ENCODE data around the gene CDK9. TPM values are rescaled to one million over a fixed set of nuclear protein-coding genes. Genes with fewer than 3 reads are reported as not detected.

The CDK9 gene
- 10 to 100 TPM; 26.5 to 46.1 (median 42.9) TPM for total RNA-seq
- polyA plus RNA-seq, result 10 to 100 TPM; 29.7 to 39.3 (median 31.5) TPM
- long read RNA-seq, donor 1, transcript CDK9-201 (7 exons, 2,463 nt), result major isoform, 34 of 39 reads
- long read RNA-seq, donor 1, partial matches to known transcripts, result 0 of 39 reads
- long read RNA-seq, donor 1, other reads (novel, unspliced or antisense), result 5 of 39 reads
- long read RNA-seq, donor 2, transcript CDK9-201 (7 exons, 2,463 nt), result major isoform, 44 of 60 reads
- long read RNA-seq, donor 2, partial matches to known transcripts, result 0 of 60 reads
- long read RNA-seq, donor 2, other reads (novel, unspliced or antisense), result 14 of 60 reads

GRCh38 chr9:127785933-127786772 is at the start of gene CDK9:
Gene CDK9 (plus strand): TSS chr9:127786034. CDS start chr9:127786149, 115 bp downstream.
- Histone ChIP-seq H3K4me1 (peaks cover 22% of the 10 kb centered on the region), H3K27me3 (ENCODE audit: insufficient read depth in 3 of 3, low read length in 2 of 3) (no peaks in the 10 kb centered on the region), H3K27ac (peak within 1 kb of the TSS; percentile 93), H3K4me3 (peak within 1 kb of the TSS; percentile 96), H3K9me3 (no peaks in the 10 kb centered on the region), H3K36me3 (ENCODE audit: insufficient read depth in 1 of 2, low read depth in 1 of 2) (peaks cover 7 to 47% of the 10 kb centered on the region in 2 donors)
- 0 to 1% (median 0%) methylated on average over 54 to 75 of the region's 75 CpGs for WGBS, 3 donors
- intact Hi-C loops (cut with DNase I), result loop anchor here (2.0 to 10.0 kb wide), 8 partner anchors 15 to 195 kb away; partner anchors contain the start of genes AK1 (in 1 of the 2), ST6GALNAC4 (in 1 of the 2) and TOR2A (in 1 of the 2)
- ATAC-seq (peak; percentile 83 to 86 (median 84)), DNase-seq (peak; percentile 91 to 96)
- TF ChIP-seq, protein P1, sequence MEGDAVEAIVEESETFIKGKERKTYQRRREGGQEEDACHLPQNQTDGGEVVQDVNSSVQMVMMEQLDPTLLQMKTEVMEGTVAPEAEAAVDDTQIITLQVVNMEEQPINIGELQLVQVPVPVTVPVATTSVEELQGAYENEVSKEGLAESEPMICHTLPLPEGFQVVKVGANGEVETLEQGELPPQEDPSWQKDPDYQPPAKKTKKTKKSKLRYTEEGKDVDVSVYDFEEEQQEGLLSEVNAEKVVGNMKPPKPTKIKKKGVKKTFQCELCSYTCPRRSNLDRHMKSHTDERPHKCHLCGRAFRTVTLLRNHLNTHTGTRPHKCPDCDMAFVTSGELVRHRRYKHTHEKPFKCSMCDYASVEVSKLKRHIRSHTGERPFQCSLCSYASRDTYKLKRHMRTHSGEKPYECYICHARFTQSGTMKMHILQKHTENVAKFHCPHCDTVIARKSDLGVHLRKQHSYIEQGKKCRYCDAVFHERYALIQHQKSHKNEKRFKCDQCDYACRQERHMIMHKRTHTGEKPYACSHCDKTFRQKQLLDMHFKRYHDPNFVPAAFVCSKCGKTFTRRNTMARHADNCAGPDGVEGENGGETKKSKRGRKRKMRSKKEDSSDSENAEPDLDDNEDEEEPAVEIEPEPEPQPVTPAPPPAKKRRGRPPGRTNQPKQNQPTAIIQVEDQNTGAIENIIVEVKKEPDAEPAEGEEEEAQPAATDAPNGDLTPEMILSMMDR (IDR thresholded peaks at IDR 0.05), result no peak

DNA sequence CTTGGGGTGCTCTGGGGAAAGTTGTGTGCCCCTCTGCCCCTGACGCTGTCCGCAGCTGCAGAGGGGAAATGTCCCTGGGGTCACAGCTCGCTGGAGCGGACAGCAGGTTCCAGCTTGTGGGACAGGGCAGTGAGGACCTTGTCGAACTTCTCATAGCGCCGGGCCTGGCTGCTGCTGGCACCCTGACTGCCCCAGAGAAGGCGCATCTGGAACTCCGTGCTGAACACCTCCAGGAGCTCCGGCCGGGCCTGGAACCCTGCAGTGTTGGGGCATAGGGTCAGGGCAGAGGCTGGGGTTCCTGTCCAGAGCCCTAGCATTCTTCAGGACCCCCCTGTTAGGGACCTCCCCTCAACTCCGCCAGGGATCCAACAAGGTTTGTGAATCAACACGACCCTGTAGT is 47.2 kb upstream of the CDK9 start:
- no peaks in the 10 kb centered on the region for H3K9me3 ChIP-seq
- TF ChIP-seq, protein P1 (IDR thresholded peaks at IDR 0.05), result no peak
- peaks cover 0 to 1% (median 0%) of the 10 kb centered on the region in 3 donors for H3K27me3 ChIP-seq (ENCODE audit: insufficient read depth in 3 of 3, low read length in 2 of 3)
- H3K4me1 ChIP-seq, result peaks cover 19% of the 10 kb centered on the region
- no peak overlapping the region for H3K4me3 ChIP-seq
- WGBS, 3 donors, result 85 to 86% (median 86%) methylated on average over 13 of the region's 13 CpGs
- DNase-seq, result peak in 1 of 2 donors; percentile 42
- peaks cover 0 to 20% of the 10 kb centered on the region in 2 donors for H3K36me3 ChIP-seq (ENCODE audit: insufficient read depth in 1 of 2, low read depth in 1 of 2)
- intact Hi-C loops (cut with DNase I), result loop anchor here (2.0 to 5.0 kb wide), 4 partner anchors 46 to 180 kb away; partner anchors contain the start of gene ST6GALNAC4 (in 1 of the 2)
- no peak overlapping the region for H3K27ac ChIP-seq
- no peak for ATAC-seq

GRCh38 chr9:127739614-127740330 is 46.1 kb upstream of the CDK9 start:
- Histone ChIP-seq H3K27ac (peak overlapping the region; percentile 77), H3K4me1 (peaks cover 12% of the 10 kb centered on the region), H3K36me3 (ENCODE audit: insufficient read depth in 1 of 2, low read depth in 1 of 2) (peaks cover 0 to 19% of the 10 kb centered on the region in 2 donors), H3K9me3 (no peaks in the 10 kb centered on the region), H3K27me3 (ENCODE audit: insufficient read depth in 3 of 3, low read length in 2 of 3) (peaks cover 0 to 1% (median 0%) of the 10 kb centered on the region in 3 donors), H3K4me3 (no peak overlapping the region)
- ATAC-seq, result peak in 1 of 4 donors; percentile 1
- intact Hi-C loops (cut with DNase I), result loop anchor here (2.0 to 5.0 kb wide), 4 partner anchors 45 to 179 kb away; partner anchors contain the start of gene ST6GALNAC4 (in 1 of the 2)
- DNase-seq, result peak; percentile 51 to 82
- WGBS, 3 donors, result 72 to 82% (median 75%) methylated on average over 19 of the region's 19 CpGs
- TF ChIP-seq, protein P1 (IDR thresholded peaks at IDR 0.05), result no peak

GRCh38 chr9:127741831-127742434 is 43.9 kb upstream of the CDK9 start:
- ATAC-seq, result peak; percentile 34 to 67 (median 47)
- peak; percentile 62 to 88 for DNase-seq
- Histone ChIP-seq H3K36me3 (ENCODE audit: insufficient read depth in 1 of 2, low read depth in 1 of 2) (peaks cover 0 to 19% of the 10 kb centered on the region in 2 donors), H3K27ac (peak overlapping the region; percentile 77), H3K27me3 (ENCODE audit: insufficient read depth in 3 of 3, low read length in 2 of 3) (peaks cover 0 to 1% (median 0%) of the 10 kb centered on the region in 3 donors), H3K9me3 (no peaks in the 10 kb centered on the region), H3K4me1 (peaks cover 8% of the 10 kb centered on the region), H3K4me3 (peak overlapping the region; percentile 54)
- intact Hi-C loops (cut with DNase I), result no loop called here
- 63 to 67% (median 63%) methylated on average over 38 of the region's 38 CpGs for WGBS, 3 donors
- TF ChIP-seq, protein P1 (IDR thresholded peaks at IDR 0.05), result no peak

Data from psoas muscle (tissue), 8 donors.